HCT116 (cell line): Measurements from ENCODE around the gene DICER1.

ENCODE experiments used
- EGR1 ChIP-seq: IDR thresholded peaks from 2 replicates; pipeline ENCODE4 v1.6.1; 2012; ENCODE audit warnings: low read depth
- EZH2 ChIP-seq: fragments of 200-600 bp; sonication (generic); IDR thresholded peaks from 2 replicates; pipeline ENCODE4 v1.6.1; 2017; ENCODE audit warnings: antibody characterized with exemption, mixed run types
- EZH2phosphoT487 ChIP-seq: fragments of 200-600 bp; IDR thresholded peaks from 2 replicates; pipeline ENCODE4 v1.6.1; 2018; ENCODE audit warnings: antibody characterized with exemption, borderline replicate concordance
- POLR2A ChIP-seq: IDR thresholded peaks from 2 replicates; pipeline ENCODE4 v1.7.0; 2011; ENCODE audit warnings: borderline replicate concordance; ENCODE audit not compliant: insufficient read depth, insufficient read length; ENCODE audit errors: extremely low read depth
- POLR2AphosphoS5 ChIP-seq: IDR thresholded peaks from 2 replicates; pipeline ENCODE4 v1.6.1; 2011; ENCODE audit warnings: mild to moderate bottlenecking, low read depth, low read length, moderate library complexity
- SP1 ChIP-seq: IDR thresholded peaks from 2 replicates; pipeline ENCODE4 v1.6.1; 2012; ENCODE audit warnings: low read depth
- YY1 ChIP-seq: IDR thresholded peaks from 2 replicates; pipeline ENCODE4 v1.6.1; 2011; ENCODE audit warnings: low read length, low read depth, moderate library complexity, mild to moderate bottlenecking; ENCODE audit not compliant: insufficient replicate concordance; ENCODE audit errors: extremely low read depth
- ZNF274 ChIP-seq: fragments of 200-500 bp; sonication (Bioruptor generic); IDR thresholded peaks from 2 replicates; pipeline ENCODE4 v1.6.1; 2014; ENCODE audit warnings: mild to moderate bottlenecking, low read depth, low read length, inconsistent platforms
- TF ChIP-seq, protein P1 (sequence below), 3 experiments: fragments of 200-600 bp in 1 of 3; sonication (generic) in 1 of 3; IDR thresholded peaks in 2 of 3; conservative IDR thresholded peaks in 1 of 3; 2 replicates each; pipeline ENCODE4 v1.5.1; 2012 to 2017; ENCODE audit warnings: low read depth in 2 of 3, low read length in 2 of 3, antibody characterized with exemption in 1 of 3, borderline replicate concordance in 1 of 3, control low read depth in 1 of 3, mild to moderate bottlenecking in 1 of 3, mixed read lengths in 1 of 3, mixed run types in 1 of 3, moderate library complexity in 1 of 3; ENCODE audit not compliant: insufficient read depth in 1 of 3
- TF ChIP-seq, protein P2 (sequence below): IDR thresholded peaks from 2 replicates; pipeline ENCODE4 v1.6.1; 2012; ENCODE audit warnings: low read depth

DNA sequence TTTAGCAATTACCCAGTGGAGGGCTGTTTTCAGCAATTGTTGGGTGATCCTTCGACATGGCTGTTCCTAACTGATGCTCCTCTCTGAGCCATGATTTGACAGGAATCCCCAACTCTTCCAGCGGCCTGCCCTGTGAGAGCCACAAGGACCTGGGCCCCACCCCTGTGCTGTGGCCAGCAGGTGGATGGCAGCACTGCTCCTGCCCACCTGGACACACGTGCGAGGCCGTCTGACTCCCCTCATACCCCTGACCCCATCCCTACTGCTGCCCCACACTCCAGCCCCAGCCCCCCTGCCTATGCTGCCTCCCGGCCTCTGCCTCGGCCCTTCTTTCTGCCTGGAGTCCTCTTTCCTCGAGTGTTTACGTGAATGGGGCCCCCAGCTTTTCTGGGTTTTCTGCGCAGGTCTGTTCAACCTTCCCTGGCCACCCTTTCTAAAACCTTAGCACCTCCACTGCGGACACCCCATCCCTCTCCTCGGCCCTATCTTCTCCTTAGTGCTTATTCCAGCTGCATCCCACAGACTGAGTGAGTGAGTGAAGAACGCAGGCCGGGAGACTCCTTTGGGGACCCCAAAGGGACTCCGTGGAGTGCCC lies 111.4 kb downstream of the DICER1 start:
- TF ChIP-seq EZH2 (no peak), ZNF274 (no peak), YY1 (no peak), POLR2A (no peak), SP1 (no peak), EZH2phosphoT487 (no peak), EGR1 (no peak), POLR2AphosphoS5 (no peak)
- TF ChIP-seq, protein P1, sequence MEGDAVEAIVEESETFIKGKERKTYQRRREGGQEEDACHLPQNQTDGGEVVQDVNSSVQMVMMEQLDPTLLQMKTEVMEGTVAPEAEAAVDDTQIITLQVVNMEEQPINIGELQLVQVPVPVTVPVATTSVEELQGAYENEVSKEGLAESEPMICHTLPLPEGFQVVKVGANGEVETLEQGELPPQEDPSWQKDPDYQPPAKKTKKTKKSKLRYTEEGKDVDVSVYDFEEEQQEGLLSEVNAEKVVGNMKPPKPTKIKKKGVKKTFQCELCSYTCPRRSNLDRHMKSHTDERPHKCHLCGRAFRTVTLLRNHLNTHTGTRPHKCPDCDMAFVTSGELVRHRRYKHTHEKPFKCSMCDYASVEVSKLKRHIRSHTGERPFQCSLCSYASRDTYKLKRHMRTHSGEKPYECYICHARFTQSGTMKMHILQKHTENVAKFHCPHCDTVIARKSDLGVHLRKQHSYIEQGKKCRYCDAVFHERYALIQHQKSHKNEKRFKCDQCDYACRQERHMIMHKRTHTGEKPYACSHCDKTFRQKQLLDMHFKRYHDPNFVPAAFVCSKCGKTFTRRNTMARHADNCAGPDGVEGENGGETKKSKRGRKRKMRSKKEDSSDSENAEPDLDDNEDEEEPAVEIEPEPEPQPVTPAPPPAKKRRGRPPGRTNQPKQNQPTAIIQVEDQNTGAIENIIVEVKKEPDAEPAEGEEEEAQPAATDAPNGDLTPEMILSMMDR (IDR thresholded peaks at IDR 0.05 in 2 of 3, conservative IDR thresholded peaks at IDR 0.05 in 1 of 3; ENCODE audit: borderline replicate concordance in 1 of 3, insufficient read depth in 1 of 3, low read depth in 2 of 3, low read length in 2 of 3): no peak
- TF ChIP-seq, protein P2, sequence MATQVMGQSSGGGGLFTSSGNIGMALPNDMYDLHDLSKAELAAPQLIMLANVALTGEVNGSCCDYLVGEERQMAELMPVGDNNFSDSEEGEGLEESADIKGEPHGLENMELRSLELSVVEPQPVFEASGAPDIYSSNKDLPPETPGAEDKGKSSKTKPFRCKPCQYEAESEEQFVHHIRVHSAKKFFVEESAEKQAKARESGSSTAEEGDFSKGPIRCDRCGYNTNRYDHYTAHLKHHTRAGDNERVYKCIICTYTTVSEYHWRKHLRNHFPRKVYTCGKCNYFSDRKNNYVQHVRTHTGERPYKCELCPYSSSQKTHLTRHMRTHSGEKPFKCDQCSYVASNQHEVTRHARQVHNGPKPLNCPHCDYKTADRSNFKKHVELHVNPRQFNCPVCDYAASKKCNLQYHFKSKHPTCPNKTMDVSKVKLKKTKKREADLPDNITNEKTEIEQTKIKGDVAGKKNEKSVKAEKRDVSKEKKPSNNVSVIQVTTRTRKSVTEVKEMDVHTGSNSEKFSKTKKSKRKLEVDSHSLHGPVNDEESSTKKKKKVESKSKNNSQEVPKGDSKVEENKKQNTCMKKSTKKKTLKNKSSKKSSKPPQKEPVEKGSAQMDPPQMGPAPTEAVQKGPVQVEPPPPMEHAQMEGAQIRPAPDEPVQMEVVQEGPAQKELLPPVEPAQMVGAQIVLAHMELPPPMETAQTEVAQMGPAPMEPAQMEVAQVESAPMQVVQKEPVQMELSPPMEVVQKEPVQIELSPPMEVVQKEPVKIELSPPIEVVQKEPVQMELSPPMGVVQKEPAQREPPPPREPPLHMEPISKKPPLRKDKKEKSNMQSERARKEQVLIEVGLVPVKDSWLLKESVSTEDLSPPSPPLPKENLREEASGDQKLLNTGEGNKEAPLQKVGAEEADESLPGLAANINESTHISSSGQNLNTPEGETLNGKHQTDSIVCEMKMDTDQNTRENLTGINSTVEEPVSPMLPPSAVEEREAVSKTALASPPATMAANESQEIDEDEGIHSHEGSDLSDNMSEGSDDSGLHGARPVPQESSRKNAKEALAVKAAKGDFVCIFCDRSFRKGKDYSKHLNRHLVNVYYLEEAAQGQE: no peak
